Measurements from ENCODE around the gene PCDHGC4.

- TF ChIP-seq CTCF (IDR thresholded peaks at IDR 0.05; ENCODE audit: low read depth, low read length) (no peak), POLR2A (IDR thresholded peaks at IDR 0.05; ENCODE audit: extremely low read depth, insufficient read length) (no peak), MAX (IDR thresholded peaks at IDR 0.05; ENCODE audit: low read depth, low read length) (no peak)
Measured at GRCh38 chr5:141507387-141508091, 22.7 kb downstream of the PCDHGC4 start.

Measured in NB4 (cell line).